SK-N-SH treated with all-trans-retinoic acid at 6 μM for 48 hours (cell line): Measurements from ENCODE around the gene PHYKPL.

Experiments
- ATAC-seq: fragments of 200-7000 bp; cut with Tn5 transposase; 3 replicates; pipeline ENCODE4 v1.9.1; 2020; ENCODE audit warnings: mild to moderate bottlenecking, moderate library complexity
- ARNTL ChIP-seq: fragments of 450-650 bp; formaldehyde crosslinking; IDR thresholded peaks from 2 replicates; pipeline ENCODE4 v1.5.0; 2020; ENCODE audit warnings: low read depth, mild to moderate bottlenecking, moderate library complexity, borderline replicate concordance
- BACH2 ChIP-seq: fragments of 250-450 bp; sonication (Bioruptor Pico); IDR thresholded peaks from 2 replicates; pipeline ENCODE4 v1.9.0; 2021; ENCODE audit warnings: mild to moderate bottlenecking, borderline replicate concordance
- CREB5 ChIP-seq: fragments of 250-450 bp; sonication (Bioruptor Pico); IDR thresholded peaks from 2 replicates; pipeline ENCODE4 v1.5.1; 2020; ENCODE audit warnings: low read depth, mild to moderate bottlenecking, moderate library complexity
- CSDC2 ChIP-seq: fragments of 250-450 bp; sonication (Bioruptor Pico); IDR thresholded peaks from 2 replicates; pipeline ENCODE4 v1.5.0; 2020; ENCODE audit warnings: mild to moderate bottlenecking, moderate library complexity
- ESRRG ChIP-seq: fragments of 250-450 bp; sonication (Bioruptor Pico); IDR thresholded peaks from 2 replicates; pipeline ENCODE4 v1.6.1; 2021; ENCODE audit warnings: mild to moderate bottlenecking
- GLIS3 ChIP-seq: fragments of 250-450 bp; sonication (Bioruptor Pico); IDR thresholded peaks from 2 replicates; pipeline ENCODE4 v1.5.0; 2020; ENCODE audit warnings: mild to moderate bottlenecking, moderate library complexity
- OSR1 ChIP-seq: fragments of 250-450 bp; sonication (Bioruptor Pico); IDR thresholded peaks from 2 replicates; pipeline ENCODE4 v1.8.0; 2022; ENCODE audit warnings: moderate library complexity, mild to moderate bottlenecking, inconsistent platforms
- PATZ1 ChIP-seq: fragments of 250-450 bp; sonication (Bioruptor Pico); IDR thresholded peaks from 2 replicates; pipeline ENCODE4 v1.8.0; 2020; ENCODE audit warnings: mild to moderate bottlenecking, moderate library complexity, borderline replicate concordance
- PPARA ChIP-seq: fragments of 250-450 bp; sonication (Bioruptor Pico); IDR thresholded peaks from 2 replicates; pipeline ENCODE4 v1.5.0; 2020; ENCODE audit warnings: mild to moderate bottlenecking, borderline replicate concordance
- RARB ChIP-seq: fragments of 250-450 bp; sonication (Bioruptor Pico); IDR thresholded peaks from 2 replicates; pipeline ENCODE4 v1.8.0; 2021; ENCODE audit warnings: mild to moderate bottlenecking, moderate library complexity
- TCF4 ChIP-seq: fragments of 250-450 bp; sonication (Bioruptor Pico); IDR thresholded peaks from 2 replicates; pipeline ENCODE4 v1.8.0; 2021; ENCODE audit warnings: mild to moderate bottlenecking, moderate library complexity, borderline replicate concordance
- ZC3H10 ChIP-seq: fragments of 250-450 bp; sonication (Bioruptor Pico); IDR thresholded peaks from 2 replicates; pipeline ENCODE4 v1.5.1; 2021; ENCODE audit warnings: mild to moderate bottlenecking, moderate library complexity
- ZFP30 ChIP-seq: fragments of 450-650 bp; formaldehyde crosslinking; IDR thresholded peaks from 2 replicates; pipeline ENCODE4 v1.5.0; 2022; ENCODE audit warnings: mild to moderate bottlenecking, moderate library complexity
- ZNF565 ChIP-seq: fragments of 450-650 bp; formaldehyde crosslinking; conservative IDR thresholded peaks from 2 replicates; pipeline ENCODE4 v1.5.0; 2020; ENCODE audit warnings: low read depth, mild to moderate bottlenecking, moderate library complexity
- ZNF70 ChIP-seq: fragments of 450-650 bp; formaldehyde crosslinking; IDR thresholded peaks from 2 replicates; pipeline ENCODE4 v1.5.0; 2020; ENCODE audit warnings: mild to moderate bottlenecking, moderate library complexity
- ZNF8 ChIP-seq: fragments of 450-650 bp; formaldehyde crosslinking; IDR thresholded peaks from 2 replicates; pipeline ENCODE4 v1.5.0; 2020; ENCODE audit warnings: mild to moderate bottlenecking, moderate library complexity
- TF ChIP-seq, protein P1 (sequence below): fragments of 250-450 bp; sonication (Bioruptor Pico); IDR thresholded peaks from 2 replicates; pipeline ENCODE4 v1.5.1; 2021; ENCODE audit warnings: mild to moderate bottlenecking, moderate library complexity
- TF ChIP-seq, protein P2 (sequence below): fragments of 250-450 bp; sonication (Bioruptor Pico); IDR thresholded peaks from 2 replicates; pipeline ENCODE4 v1.5.0; 2020; ENCODE audit warnings: mild to moderate bottlenecking, moderate library complexity
- TF ChIP-seq, protein P3 (sequence below): fragments of 250-450 bp; sonication (Bioruptor Pico); IDR thresholded peaks from 2 replicates; pipeline ENCODE4 v1.8.0; 2021; ENCODE audit warnings: low read depth, mild to moderate bottlenecking, moderate library complexity, borderline replicate concordance

PHYKPL gene

GRCh38 chr5:178266581-178266980 is 34.0 kb upstream of the PHYKPL start (continued):
- no peak for TF ChIP-seq OSR1

DNA sequence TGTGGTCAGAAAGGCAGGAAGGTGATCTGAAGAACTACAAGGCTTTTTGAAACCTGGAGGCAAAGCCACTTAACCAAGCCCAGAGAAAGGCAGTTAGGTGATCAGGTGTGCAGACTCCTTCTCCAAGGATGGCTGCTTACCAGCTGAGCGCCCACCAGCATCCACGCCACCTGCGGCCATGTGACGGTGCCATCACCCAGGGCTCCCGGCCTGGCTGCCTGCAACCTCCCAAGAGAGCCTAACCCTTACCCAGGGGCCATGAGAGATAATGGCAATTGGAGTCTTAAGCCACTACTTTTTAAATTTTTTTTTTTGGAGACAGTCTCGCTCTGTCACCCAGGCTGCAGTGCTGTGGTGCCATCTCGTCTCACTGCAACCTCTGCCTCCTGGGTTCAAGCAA is 33.1 kb upstream of the PHYKPL start:
- TF ChIP-seq ZC3H10 (CRISPR knock-in tag) (no peak), RARB (no peak), ARNTL (CRISPR knock-in tag) (no peak), GLIS3 (CRISPR knock-in tag) (no peak), ZNF8 (CRISPR knock-in tag) (no peak), ZNF70 (CRISPR knock-in tag) (no peak), PATZ1 (CRISPR knock-in tag) (no peak), CSDC2 (CRISPR knock-in tag) (no peak)
- TF ChIP-seq, protein P1, sequence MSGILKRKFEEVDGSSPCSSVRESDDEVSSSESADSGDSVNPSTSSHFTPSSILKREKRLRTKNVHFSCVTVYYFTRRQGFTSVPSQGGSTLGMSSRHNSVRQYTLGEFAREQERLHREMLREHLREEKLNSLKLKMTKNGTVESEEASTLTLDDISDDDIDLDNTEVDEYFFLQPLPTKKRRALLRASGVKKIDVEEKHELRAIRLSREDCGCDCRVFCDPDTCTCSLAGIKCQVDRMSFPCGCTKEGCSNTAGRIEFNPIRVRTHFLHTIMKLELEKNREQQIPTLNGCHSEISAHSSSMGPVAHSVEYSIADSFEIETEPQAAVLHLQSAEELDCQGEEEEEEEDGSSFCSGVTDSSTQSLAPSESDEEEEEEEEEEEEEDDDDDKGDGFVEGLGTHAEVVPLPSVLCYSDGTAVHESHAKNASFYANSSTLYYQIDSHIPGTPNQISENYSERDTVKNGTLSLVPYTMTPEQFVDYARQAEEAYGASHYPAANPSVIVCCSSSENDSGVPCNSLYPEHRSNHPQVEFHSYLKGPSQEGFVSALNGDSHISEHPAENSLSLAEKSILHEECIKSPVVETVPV, result no peak
- ATAC-seq, result no peak

GRCh38 chr5:178264044-178264443 is 31.4 kb upstream of the PHYKPL start:
- ATAC-seq, result no peak
- no peak for TF ChIP-seq ZFP30 (CRISPR knock-in tag)
- TF ChIP-seq CREB5 (CRISPR knock-in tag), result no peak

GRCh38 chr5:178261666-178262600 is 29.3 kb upstream of the PHYKPL start:
- TF ChIP-seq OSR1 (no peak), BACH2 (CRISPR knock-in tag) (no peak), ZC3H10 (CRISPR knock-in tag) (no peak), PPARA (CRISPR knock-in tag) (no peak), ZNF565 (no peak), ESRRG (no peak), CREB5 (CRISPR knock-in tag) (no peak), PATZ1 (CRISPR knock-in tag) (no peak), TCF4 (CRISPR knock-in tag) (no peak), ZNF8 (CRISPR knock-in tag) (no peak)
- TF ChIP-seq, protein P1, result no peak
- TF ChIP-seq, protein P2, sequence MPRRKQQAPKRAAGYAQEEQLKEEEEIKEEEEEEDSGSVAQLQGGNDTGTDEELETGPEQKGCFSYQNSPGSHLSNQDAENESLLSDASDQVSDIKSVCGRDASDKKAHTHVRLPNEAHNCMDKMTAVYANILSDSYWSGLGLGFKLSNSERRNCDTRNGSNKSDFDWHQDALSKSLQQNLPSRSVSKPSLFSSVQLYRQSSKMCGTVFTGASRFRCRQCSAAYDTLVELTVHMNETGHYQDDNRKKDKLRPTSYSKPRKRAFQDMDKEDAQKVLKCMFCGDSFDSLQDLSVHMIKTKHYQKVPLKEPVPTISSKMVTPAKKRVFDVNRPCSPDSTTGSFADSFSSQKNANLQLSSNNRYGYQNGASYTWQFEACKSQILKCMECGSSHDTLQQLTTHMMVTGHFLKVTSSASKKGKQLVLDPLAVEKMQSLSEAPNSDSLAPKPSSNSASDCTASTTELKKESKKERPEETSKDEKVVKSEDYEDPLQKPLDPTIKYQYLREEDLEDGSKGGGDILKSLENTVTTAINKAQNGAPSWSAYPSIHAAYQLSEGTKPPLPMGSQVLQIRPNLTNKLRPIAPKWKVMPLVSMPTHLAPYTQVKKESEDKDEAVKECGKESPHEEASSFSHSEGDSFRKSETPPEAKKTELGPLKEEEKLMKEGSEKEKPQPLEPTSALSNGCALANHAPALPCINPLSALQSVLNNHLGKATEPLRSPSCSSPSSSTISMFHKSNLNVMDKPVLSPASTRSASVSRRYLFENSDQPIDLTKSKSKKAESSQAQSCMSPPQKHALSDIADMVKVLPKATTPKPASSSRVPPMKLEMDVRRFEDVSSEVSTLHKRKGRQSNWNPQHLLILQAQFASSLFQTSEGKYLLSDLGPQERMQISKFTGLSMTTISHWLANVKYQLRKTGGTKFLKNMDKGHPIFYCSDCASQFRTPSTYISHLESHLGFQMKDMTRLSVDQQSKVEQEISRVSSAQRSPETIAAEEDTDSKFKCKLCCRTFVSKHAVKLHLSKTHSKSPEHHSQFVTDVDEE, result no peak
- TF ChIP-seq, protein P3, sequence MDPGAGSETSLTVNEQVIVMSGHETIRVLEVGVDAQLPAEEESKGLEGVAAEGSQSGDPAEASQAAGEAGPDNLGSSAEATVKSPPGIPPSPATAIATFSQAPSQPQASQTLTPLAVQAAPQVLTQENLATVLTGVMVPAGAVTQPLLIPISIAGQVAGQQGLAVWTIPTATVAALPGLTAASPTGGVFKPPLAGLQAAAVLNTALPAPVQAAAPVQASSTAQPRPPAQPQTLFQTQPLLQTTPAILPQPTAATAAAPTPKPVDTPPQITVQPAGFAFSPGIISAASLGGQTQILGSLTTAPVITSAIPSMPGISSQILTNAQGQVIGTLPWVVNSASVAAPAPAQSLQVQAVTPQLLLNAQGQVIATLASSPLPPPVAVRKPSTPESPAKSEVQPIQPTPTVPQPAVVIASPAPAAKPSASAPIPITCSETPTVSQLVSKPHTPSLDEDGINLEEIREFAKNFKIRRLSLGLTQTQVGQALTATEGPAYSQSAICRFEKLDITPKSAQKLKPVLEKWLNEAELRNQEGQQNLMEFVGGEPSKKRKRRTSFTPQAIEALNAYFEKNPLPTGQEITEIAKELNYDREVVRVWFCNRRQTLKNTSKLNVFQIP, result no peak
- ATAC-seq, result no peak
